Naive thymus-derived CD4-positive, alpha-beta T cell (primary cell): ENCODE measurements around the gene TSHR. TPM values are rescaled to one million over a fixed set of nuclear protein-coding genes. Genes with fewer than 3 reads are reported as not detected.

Experiments
- polyA plus RNA-seq, 2 donors: library from polyadenylated mRNA; unstranded; fragments of 300-500 nt; fragmentation: Illumina TruSeq; gene quantifications; one replicate each; pipeline ENCODE4 v1.2.3, GENCODE V29; 2021
- total RNA-seq, 6 experiments: library from RNA in 5 of 6; stranded (reverse) in 5 of 6; gene quantifications; 1 replicate in 5 of 6; 2 replicates in 1 of 6; pipeline ENCODE4 v1.2.3 and lab custom pipeline; 2021 to 2026

TSHR gene
- total and polyA plus RNA-seq, 7 experiments from 2014 or later = 0.48 to 2.2 (median 0.78) TPM; not detected in 4

Other genes starting within 250 kb of the TSHR start
- 10 to 100 TPM in 3 of 5 experiments, 1 to 10 TPM in 2; 7.7 to 22.8 (median 10.1) TPM for gene CEP128, start 13.9 kb upstream of the TSHR start, total RNA-seq
- 1 to 10 TPM; 4.2 to 6.7 TPM for gene CEP128, start 13.9 kb upstream of the TSHR start, polyA plus RNA-seq